GM19351 (cell line): ENCODE results near the gene EDARADD.
A peak's percentile ranks its signal among the peaks of the same experiment; 100 is the strongest.

Source experiments
- ATAC-seq: cut with Tn5 transposase; IDR thresholded peaks from one replicate; pipeline ENCODE4 v1.9.1; 2021; ENCODE audit warnings: mild to moderate bottlenecking, moderate library complexity; ENCODE audit not compliant: unreplicated experiment

EDARADD gene

DNA sequence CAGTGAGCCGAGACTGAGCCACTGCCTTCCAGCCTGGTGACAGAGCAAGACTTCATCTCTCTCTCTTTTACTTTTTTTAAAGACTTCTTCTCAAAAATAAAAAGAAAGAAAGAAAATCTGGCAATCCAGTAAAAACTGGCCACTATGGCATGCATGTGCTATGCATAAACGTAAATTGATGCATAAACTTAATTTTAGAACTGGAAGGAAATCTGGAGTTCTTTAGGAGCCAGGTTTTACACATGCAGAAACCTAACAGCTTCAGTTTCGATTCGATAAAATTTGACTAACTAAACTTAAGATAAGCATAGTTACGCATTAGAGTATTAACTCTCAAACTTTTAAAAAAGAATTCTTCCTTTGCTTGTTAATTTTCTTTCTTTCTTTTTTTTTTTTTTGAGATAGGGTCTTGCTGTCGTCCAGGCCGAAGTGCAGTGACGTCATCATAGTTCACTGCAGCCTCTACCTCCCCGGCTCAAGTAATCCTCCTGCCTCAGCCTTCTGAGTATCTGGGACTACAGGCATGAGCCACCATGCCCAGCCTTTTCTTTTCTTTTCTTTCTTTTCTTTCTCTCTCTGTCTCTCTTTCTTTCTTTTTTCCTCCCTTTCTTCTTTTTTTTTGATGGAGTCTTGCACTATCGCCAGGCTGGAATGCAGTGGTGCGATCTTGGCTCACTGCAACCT, 117.8 kb downstream of the EDARADD start:
- no peak for ATAC-seq

DNA sequence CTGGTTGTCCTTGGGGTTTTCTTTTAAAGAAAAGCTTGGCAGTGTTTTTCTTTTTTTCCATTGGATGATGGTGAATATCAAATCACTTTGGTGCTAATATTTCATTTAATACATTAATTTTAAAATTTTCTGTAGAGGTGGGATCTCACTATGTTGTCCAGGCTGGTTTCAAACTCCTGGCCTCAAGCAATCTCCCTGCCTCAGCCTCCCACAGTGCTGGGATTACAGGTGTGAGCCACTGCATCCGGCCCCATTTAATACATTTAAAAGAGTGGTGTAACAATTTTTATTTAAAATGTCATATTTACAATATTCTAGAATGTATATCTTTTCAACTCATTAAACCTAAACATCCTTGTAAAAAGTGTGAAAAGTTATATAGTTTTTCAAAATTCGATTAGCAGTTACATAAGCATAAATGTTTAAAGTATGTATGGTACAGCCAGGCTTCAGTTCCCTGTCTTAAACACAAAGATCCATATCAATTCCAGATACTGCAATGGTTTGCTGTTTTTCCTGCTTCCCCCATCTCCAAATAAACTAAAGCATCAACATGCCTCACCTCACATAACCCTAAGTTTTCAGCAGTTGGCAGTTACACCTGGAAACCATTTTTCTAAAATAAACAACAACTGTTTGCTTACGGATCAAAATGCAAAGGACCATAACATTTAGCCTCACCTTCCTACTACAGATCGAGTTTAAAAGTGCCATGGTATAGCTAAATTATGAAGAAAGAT, 120.8 kb downstream of the EDARADD start:
- ATAC-seq = no peak

GRCh38 chr1:236515443-236515958, 121.4 kb downstream of the EDARADD start:
- no peak for ATAC-seq

DNA sequence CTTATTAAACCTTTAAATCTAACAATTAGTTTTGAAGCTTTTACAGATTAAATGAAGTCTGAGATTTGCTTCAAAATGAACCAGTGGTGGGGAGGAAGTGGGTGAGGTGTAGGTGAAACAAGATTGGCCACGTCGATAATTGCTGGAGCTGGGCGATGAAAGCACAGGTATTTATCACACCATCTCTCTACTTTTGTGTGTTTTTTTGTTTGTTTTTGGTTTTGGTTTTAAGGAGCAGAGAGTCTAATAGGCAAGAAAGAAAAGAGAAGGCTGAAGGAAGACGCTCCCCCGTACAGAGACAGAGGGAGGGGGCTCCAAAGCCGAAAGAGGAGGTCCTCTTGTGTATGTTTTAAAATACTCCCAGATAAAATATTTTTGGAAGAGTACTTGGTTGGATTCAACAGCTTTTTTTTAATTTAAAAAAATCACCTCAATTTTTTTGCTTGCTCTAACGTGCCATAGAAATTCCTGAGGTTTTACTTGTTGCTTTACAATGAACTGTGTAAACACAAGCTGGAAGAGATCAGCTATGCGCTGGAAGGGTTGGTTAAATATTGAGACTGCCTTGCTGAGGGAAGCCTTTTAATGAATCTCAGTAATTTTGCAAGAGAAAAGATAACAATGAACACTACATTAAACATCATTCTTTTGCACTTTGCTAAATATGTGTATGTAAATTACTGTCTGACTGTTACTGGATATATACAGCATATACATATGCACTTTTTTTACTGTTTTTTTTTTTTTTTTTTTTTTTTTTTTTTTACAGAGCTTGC, 123.0 kb downstream of the EDARADD start:
- no peak for ATAC-seq

DNA sequence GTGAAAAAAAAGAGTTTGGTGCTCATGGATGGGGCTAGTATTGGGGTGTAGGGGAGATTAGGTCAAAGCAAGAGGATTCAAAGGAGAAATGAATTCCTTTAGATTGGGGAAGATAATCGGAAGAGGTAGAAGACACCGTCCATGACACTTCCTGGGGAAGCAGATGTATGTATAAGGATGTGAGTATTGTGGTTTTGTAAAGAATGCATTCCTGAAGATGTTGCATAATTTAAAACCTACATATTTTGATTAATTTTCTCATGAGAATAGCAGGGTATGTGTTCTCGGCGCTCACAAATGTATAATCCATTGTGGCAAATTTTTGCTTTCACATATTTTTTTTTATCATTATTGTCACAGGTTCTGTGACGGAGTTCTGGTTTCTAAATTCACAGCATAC, 124.2 kb downstream of the EDARADD start:
- no peak for ATAC-seq

DNA sequence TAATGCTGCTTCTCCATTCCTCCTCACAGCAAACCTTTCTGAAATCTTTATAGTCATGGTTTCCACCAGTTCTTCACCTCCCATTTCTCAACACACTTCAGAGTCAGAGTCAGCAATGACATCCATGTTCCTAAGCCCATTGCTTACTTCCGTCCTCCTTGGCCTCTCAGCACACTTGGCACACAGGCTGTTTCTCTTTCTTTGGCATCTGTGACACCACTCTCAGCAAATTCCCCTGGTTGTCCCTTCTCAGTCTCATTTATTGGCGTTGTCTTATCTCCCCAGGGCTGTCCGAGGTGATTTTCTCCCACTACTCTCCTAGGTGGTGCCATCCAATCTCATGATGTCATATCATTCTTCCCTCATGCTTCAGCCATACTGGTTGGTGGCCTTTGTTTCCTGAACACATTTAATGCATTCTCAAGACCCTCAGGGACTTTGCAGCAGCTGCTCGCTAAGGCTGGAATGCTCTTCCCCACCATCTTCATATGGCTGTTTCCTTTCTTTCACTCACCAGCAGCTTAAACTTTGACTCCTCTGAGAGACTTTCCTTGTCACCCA, 126.4 kb downstream of the EDARADD start:
- ATAC-seq = no peak

DNA sequence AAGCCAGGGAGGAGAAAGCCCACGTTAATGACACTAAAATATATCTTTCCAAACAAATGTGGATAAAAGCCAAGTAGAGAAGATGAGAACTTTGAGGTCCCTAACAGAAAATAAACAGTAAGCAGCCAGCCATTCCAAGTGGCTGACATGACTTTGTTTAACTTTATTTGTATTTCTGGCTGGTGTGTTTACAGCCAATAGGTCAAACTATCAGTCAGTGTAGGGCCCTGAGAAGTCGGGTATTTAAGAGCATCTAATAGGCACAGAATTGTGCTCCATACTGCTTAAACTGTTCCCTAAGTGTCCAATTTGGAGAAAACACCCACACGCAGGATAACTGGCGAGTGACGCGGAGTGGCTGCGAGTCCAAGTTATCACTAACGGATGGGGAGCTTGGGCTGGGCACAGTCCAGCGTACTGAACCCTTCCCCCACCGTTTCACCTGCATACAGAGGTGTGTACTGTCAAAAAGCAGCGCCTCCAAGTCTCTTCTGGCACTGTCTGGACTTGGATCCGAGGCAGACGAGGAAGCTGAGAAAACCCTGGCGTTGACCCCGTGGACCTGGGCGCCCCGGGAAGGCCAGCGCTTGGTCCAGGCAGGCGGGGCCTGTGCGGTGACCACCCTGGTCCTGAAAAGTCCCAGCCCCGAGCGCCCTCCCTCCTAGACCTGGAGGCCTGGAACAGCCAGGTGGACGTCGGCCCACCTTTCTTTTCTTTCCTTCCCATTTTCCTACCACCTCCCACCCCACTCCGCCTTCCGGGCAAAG, 129.0 kb downstream of the EDARADD start:
- no peak for ATAC-seq

GRCh38 chr1:236523704-236524141, 129.6 kb downstream of the EDARADD start, which contains the start of gene LGALS8:
Gene LGALS8, plus strand, starts transcription at chr1:236523982. Its CDS starts 2,089 bp downstream, at chr1:236526071.
- ATAC-seq = peak; percentile 61

DNA sequence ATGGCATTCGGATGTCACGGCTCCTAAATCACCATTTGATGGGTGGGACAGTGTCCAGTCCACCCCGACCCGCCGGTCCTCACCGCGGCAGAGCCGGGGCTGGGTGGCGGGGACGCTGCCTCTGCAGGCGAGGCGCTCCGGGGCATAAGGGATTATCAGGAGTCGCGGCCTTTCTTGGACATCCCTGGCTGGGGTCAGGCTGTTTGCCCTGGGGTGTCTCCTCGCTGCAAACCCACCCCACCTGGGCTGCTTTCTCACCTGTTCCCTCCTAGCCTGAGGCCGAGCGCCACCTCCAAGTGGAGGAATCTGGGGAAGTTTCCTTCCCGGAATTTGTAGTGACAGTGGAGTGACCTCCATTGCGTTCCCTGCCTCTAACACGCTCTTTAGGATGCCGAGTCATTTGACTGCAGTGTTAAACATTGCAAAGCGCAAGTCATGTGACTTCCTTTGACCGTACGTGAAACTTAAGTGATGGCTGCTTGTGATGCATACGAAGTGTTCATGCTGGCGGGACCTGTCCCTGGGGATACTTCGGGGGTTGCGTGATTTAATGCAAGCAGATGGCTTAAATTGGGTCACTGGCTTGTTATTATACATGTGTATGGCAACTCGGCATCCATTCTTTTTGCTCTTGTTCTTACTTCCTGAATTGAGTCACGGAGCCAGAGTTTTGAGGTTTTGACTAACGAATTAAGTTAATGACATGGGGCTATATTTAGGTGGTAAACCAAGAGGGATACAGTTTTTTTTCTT, 130.2 kb downstream of the EDARADD start:
- peak; percentile 86 for ATAC-seq

DNA sequence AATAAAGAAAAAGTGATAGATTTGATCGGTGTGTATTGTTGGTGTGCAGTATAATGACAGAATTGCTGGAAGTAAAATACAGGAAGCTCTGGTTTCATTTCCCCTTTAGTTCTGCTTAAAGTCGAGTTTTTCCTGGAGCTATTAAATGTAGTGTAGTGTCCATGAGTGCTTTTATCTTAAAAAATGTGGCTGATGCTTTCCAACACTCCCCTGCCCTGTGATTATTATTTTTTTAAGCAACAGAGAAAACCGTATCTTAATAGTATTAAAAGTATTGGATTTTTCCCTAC, 130.8 kb downstream of the EDARADD start:
- no peak for ATAC-seq

GRCh38 chr1:236526079-236526478, 132.0 kb downstream of the EDARADD start:
- ATAC-seq = no peak

DNA sequence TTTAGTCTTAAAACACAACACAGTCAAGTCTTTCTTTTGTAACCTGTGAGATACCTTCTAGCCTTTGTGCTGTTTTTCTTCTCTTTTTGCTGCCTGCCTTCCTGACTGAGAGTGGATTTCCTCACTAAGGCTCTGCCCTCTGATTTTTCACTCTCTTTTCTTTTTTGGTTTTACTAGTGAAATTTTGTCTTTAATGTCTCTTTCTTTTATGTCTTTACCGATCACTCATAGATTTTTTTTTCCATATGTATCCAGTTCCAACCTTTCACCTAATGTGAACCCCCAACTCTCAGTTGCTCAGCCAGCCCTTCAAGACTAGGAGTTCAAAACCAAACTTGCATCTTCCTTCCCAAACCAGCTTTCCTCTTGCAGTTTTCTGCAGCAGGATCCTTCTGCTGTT, 136.2 kb downstream of the EDARADD start:
- no peak for ATAC-seq

GRCh38 chr1:236530959-236531358, 136.9 kb downstream of the EDARADD start:
- no peak for ATAC-seq

- no peak for ATAC-seq
Measured at GRCh38 chr1:236532850-236533249, 138.8 kb downstream of the EDARADD start.

DNA sequence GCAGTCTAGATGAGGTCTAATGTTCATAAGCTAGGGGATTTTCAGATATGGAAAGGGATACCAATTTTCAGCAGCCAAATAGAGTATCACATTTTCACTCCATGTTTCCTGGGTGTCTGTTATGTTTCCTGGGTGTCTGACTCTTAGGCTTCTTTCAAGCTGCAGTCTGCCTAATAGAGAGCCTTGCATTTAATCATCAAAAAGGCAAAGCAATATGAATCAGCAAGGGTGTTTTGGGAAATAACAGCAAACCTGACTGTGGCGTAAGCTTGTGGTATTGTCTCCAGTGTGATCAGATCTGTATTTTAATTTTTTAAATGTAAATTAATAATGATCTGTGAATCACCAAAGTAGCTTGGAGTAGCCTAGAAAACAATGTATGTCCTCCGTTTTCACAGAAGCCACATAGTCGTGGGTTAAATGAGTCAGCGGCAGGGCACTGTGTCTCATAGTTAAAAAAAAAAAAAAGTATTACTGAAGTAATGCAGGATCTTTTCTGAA, 140.1 kb downstream of the EDARADD start:
- ATAC-seq = no peak
